ENCODE results near the gene NEK2.

The NEK2 gene

GRCh38 chr1:211704543-211704942 lies 29.1 kb upstream of the NEK2 start:
- Histone ChIP-seq H3K27me3 (ENCODE audit: low read length) (no peaks in the 10 kb centered on the region), H3K27ac (ENCODE audit: low read depth, low read length) (no peak overlapping the region), H3K79me2 (ENCODE audit: insufficient read depth, low read length) (no peaks in the 10 kb centered on the region), H3K36me3 (ENCODE audit: low read length) (no peaks in the 10 kb centered on the region), H3K9me2 (replicated peaks; ENCODE audit: insufficient read depth, low read length) (no peaks in the 10 kb centered on the region), H3K4me2 (ENCODE audit: low read depth, low read length, poor library complexity, severe bottlenecking) (no peak overlapping the region), H3K9ac (ENCODE audit: low read length) (no peak overlapping the region), H4K20me1 (ENCODE audit: low read depth, low read length) (no peaks in the 10 kb centered on the region), H3F3A (ENCODE audit: insufficient read depth) (no peaks in the 10 kb centered on the region), H3K9me3 (ENCODE audit: insufficient read depth, low read length) (no peaks in the 10 kb centered on the region), H2AFZ (ENCODE audit: low read depth, low read length, severe bottlenecking) (no peak overlapping the region), H3K4me3 (ENCODE audit: insufficient read depth, low read length, poor library complexity, severe bottlenecking) (no peak overlapping the region)
- TF ChIP-seq CTCF (IDR thresholded peaks at IDR 0.05; ENCODE audit: insufficient read depth, low read length, poor library complexity, severe bottlenecking) (no peak), EZH2phosphoT487 (conservative IDR thresholded peaks at IDR 0.05; ENCODE audit: low read length) (no peak)

GRCh38 chr1:211703812-211704537 lies 28.6 kb upstream of the NEK2 start:
- Histone ChIP-seq H3K36me3 (ENCODE audit: low read length) (no peaks in the 10 kb centered on the region), H3K4me2 (ENCODE audit: low read depth, low read length, poor library complexity, severe bottlenecking) (no peak overlapping the region), H3K9me3 (ENCODE audit: insufficient read depth, low read length) (no peaks in the 10 kb centered on the region), H3K27me3 (ENCODE audit: low read length) (no peaks in the 10 kb centered on the region), H2AFZ (ENCODE audit: low read depth, low read length, severe bottlenecking) (no peak overlapping the region), H3F3A (ENCODE audit: insufficient read depth) (no peaks in the 10 kb centered on the region), H3K79me2 (ENCODE audit: insufficient read depth, low read length) (no peaks in the 10 kb centered on the region), H3K9ac (ENCODE audit: low read length) (no peak overlapping the region), H4K20me1 (ENCODE audit: low read depth, low read length) (no peaks in the 10 kb centered on the region), H3K4me3 (ENCODE audit: insufficient read depth, low read length, poor library complexity, severe bottlenecking) (no peak overlapping the region), H3K27ac (ENCODE audit: low read depth, low read length) (no peak overlapping the region), H3K9me2 (replicated peaks; ENCODE audit: insufficient read depth, low read length) (no peaks in the 10 kb centered on the region)
- no peak for TF ChIP-seq CTCF (IDR thresholded peaks at IDR 0.05; ENCODE audit: insufficient read depth, low read length, poor library complexity, severe bottlenecking)
- TF ChIP-seq EZH2phosphoT487 (conservative IDR thresholded peaks at IDR 0.05; ENCODE audit: low read length): no peak

GRCh38 chr1:211701733-211702132 lies 26.3 kb upstream of the NEK2 start:
- TF ChIP-seq EZH2phosphoT487 (conservative IDR thresholded peaks at IDR 0.05; ENCODE audit: low read length): no peak
- TF ChIP-seq CTCF (IDR thresholded peaks at IDR 0.05; ENCODE audit: insufficient read depth, low read length, poor library complexity, severe bottlenecking): no peak
- Histone ChIP-seq H3K9me2 (replicated peaks; ENCODE audit: insufficient read depth, low read length) (no peaks in the 10 kb centered on the region), H3K4me3 (ENCODE audit: insufficient read depth, low read length, poor library complexity, severe bottlenecking) (no peak overlapping the region), H3K79me2 (ENCODE audit: insufficient read depth, low read length) (no peaks in the 10 kb centered on the region), H3K4me2 (ENCODE audit: low read depth, low read length, poor library complexity, severe bottlenecking) (no peak overlapping the region), H3K9ac (ENCODE audit: low read length) (no peak overlapping the region), H3K9me3 (ENCODE audit: insufficient read depth, low read length) (no peaks in the 10 kb centered on the region), H3K36me3 (ENCODE audit: low read length) (no peaks in the 10 kb centered on the region), H3K27ac (ENCODE audit: low read depth, low read length) (no peak overlapping the region), H4K20me1 (ENCODE audit: low read depth, low read length) (no peaks in the 10 kb centered on the region), H3K27me3 (ENCODE audit: low read length) (no peaks in the 10 kb centered on the region), H2AFZ (ENCODE audit: low read depth, low read length, severe bottlenecking) (no peak overlapping the region), H3F3A (ENCODE audit: insufficient read depth) (0 out of 2 replicates have a peak, but pooled peaks cover 9% of the 10 kb centered on the region)

Measured in SU-DHL-6 (cell line).